ENCODE data around the gene TAMALIN.

Gene TAMALIN

GRCh38 chr12:52056801-52057637, 50.3 kb downstream of the TAMALIN start:
- no peak for DNase-seq

- DNase-seq = no peak
Observed at GRCh38 chr12:52057638-52058576, 51.2 kb downstream of the TAMALIN start.

GRCh38 chr12:52058631-52059361, 52.0 kb downstream of the TAMALIN start:
- DNase-seq = no peak

- no peak for DNase-seq
Observed at GRCh38 chr12:52059582-52060497, 53.1 kb downstream of the TAMALIN start.

- no peak for DNase-seq
Observed at GRCh38 chr12:52060498-52061177, 53.9 kb downstream of the TAMALIN start.

GRCh38 chr12:52061470-52062166, 54.9 kb downstream of the TAMALIN start:
- no peak for DNase-seq

- DNase-seq = no peak
Observed at GRCh38 chr12:52062167-52063081, 55.7 kb downstream of the TAMALIN start.

GRCh38 chr12:52063082-52063924, 56.6 kb downstream of the TAMALIN start:
- DNase-seq = no peak

- DNase-seq = peak; percentile 54
Observed at GRCh38 chr12:52063981-52064649, 57.4 kb downstream of the TAMALIN start.

Measured in fibroblast of upper back skin (primary cell).